Gastroesophageal sphincter (tissue), 3 donors: ENCODE data around the gene KLLN.
A peak's percentile ranks its signal among the peaks of the same experiment; 100 is the strongest.

ENCODE experiments used
- POLR2A ChIP-seq, 2 donors: fragments of 450-650 bp; IDR thresholded peaks; one replicate each; pipeline ENCODE4 v1.6.1; 2017; ENCODE audit warnings: antibody characterized with exemption in 2 of 2, mild to moderate bottlenecking in 2 of 2, moderate library complexity in 1 of 2
- TF ChIP-seq, protein P1 (sequence below), 4 experiments: fragments of 200-600 bp in 2 of 4; fragments of 450-650 bp in 2 of 4; sonication (generic) in 1 of 4; IDR thresholded peaks; one replicate each; pipeline ENCODE4 v1.5.1; 2017 to 2019; ENCODE audit warnings: antibody characterized with exemption in 4 of 4, mild to moderate bottlenecking in 2 of 4, moderate library complexity in 2 of 4

DNA sequence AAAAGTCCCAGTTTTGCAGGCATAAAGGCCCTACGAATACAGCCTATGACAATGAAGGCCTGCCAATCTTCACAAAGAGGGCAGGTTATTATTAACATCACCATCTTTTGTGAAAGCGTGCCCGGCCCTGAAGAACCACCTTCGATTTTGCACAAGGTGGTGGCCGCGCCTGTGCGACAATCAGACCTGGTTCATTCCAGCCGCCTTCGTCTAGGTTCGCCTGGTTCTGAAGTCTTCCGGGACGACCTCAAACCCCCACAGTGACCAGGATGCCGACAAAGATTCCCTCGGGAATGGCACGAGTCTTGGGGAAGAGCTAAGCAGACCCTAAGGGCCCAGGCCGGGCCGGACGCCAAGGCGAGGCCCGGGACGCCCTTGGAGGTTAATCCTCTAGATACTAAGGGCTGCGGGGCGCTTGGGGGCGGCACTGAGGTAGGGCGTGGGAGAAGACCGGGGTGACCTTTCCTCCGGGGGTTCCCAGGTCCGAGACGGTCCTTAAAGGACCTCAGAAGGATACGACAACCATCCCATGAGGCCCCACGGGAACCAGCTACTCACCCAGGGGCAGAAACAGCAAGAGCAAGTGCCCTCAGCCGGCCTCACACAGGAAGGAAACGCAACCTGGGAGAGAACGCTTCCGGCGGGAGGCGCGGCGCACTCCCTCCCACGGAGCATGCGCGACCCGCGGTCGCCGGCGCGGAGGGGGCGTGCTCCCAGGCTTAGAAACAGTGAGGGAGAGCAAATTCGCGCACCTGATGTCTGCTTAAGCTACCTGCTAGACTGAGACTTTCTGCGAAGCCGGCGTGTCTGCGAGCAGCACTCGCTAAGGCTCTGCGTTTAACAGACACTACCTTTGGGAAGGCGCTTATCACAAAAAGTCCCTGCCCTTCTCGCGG lies 45.5 kb downstream of the KLLN start, which contains the start of gene ATAD1:
- TF ChIP-seq, protein P1, sequence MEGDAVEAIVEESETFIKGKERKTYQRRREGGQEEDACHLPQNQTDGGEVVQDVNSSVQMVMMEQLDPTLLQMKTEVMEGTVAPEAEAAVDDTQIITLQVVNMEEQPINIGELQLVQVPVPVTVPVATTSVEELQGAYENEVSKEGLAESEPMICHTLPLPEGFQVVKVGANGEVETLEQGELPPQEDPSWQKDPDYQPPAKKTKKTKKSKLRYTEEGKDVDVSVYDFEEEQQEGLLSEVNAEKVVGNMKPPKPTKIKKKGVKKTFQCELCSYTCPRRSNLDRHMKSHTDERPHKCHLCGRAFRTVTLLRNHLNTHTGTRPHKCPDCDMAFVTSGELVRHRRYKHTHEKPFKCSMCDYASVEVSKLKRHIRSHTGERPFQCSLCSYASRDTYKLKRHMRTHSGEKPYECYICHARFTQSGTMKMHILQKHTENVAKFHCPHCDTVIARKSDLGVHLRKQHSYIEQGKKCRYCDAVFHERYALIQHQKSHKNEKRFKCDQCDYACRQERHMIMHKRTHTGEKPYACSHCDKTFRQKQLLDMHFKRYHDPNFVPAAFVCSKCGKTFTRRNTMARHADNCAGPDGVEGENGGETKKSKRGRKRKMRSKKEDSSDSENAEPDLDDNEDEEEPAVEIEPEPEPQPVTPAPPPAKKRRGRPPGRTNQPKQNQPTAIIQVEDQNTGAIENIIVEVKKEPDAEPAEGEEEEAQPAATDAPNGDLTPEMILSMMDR (IDR thresholded peaks at IDR 0.05): peak in 2 of 4 experiments; percentile 4 to 46
- TF ChIP-seq POLR2A (IDR thresholded peaks at IDR 0.05): peak in 1 of 2 donors; percentile 28
